ENCODE data around the gene SLC26A1. TPM values are rescaled to one million over a fixed set of nuclear protein-coding genes. Genes with fewer than 3 reads are reported as not detected.

Gene SLC26A1
- total and polyA plus RNA-seq, 2 of the 13 experiments (the other 11 are each of a cell fraction or from before 2014, with no cell fraction given) = 5.4 to 22.9 TPM

DNA sequence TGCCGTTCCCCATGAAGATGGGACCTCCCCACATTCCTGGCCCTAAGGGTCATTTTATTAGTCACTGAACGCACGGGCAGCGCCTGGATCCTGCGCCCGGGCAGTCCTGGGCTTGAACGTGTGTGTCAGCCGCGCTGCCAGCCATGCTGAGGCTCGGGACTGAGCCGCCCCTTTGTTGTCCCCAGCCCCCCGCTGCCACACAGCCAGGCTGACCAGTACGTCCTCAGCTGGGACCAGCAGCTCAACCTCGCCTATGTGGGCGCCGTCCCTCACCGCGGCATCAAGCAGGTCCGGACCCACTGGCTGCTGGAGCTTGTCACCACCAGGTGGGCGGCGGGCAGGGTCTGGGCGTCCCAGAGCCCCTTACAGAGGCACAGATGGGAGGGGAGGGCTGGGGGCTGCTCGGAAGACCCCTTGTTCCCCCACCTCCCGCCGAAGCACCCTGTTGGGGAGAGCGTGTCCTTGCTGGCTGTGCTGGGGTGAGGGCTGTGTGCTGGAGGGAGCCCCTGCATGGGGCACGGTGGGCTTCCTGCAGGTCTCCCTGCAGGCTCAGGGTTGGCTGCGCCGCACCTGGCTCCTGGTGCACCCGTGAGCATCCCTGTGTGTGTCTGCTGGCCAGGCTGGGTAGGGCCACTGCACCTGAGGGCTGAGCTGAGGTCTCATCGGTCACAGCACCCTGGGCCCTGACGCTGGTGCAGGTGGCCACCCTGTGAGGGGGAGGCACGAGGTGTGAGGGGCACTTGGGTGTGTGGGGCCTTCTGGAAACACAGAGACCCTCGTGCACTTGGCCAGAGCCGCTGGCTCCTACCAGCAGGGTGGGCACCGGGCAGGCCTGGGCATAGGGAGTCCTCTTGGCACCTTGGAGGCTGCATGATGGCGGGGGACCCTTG lies 5.3 kb downstream of the SLC26A1 start (continued):
- TF ChIP-seq ZNF34 (CRISPR knock-in tag; IDR thresholded peaks at IDR 0.05; ENCODE audit: borderline replicate concordance) = no peak
- TF ChIP-seq PHF20 (CRISPR knock-in tag; IDR thresholded peaks at IDR 0.05) = peak; percentile 4; the same call in 1 of the 2 replicates
- TF ChIP-seq, protein P1, sequence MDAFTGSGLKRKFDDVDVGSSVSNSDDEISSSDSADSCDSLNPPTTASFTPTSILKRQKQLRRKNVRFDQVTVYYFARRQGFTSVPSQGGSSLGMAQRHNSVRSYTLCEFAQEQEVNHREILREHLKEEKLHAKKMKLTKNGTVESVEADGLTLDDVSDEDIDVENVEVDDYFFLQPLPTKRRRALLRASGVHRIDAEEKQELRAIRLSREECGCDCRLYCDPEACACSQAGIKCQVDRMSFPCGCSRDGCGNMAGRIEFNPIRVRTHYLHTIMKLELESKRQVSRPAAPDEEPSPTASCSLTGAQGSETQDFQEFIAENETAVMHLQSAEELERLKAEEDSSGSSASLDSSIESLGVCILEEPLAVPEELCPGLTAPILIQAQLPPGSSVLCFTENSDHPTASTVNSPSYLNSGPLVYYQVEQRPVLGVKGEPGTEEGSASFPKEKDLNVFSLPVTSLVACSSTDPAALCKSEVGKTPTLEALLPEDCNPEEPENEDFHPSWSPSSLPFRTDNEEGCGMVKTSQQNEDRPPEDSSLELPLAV (CRISPR knock-in tag; conservative IDR thresholded peaks at IDR 0.05; ENCODE audit: low read depth) = no peak; the same call in 1 of the 2 replicates
- TF ChIP-seq KAT8 (CRISPR knock-in tag; IDR thresholded peaks at IDR 0.05) = no peak
- no peak for TF ChIP-seq CHCHD3 (CRISPR knock-in tag; IDR thresholded peaks at IDR 0.05)
- TF ChIP-seq ZFP36L2 (CRISPR knock-in tag; IDR thresholded peaks at IDR 0.05) = no peak
- no peak for TF ChIP-seq NONO (IDR thresholded peaks at IDR 0.05)
- no peak for TF ChIP-seq NONO (CRISPR knock-in tag; conservative IDR thresholded peaks at IDR 0.05)
- TF ChIP-seq, protein P2, sequence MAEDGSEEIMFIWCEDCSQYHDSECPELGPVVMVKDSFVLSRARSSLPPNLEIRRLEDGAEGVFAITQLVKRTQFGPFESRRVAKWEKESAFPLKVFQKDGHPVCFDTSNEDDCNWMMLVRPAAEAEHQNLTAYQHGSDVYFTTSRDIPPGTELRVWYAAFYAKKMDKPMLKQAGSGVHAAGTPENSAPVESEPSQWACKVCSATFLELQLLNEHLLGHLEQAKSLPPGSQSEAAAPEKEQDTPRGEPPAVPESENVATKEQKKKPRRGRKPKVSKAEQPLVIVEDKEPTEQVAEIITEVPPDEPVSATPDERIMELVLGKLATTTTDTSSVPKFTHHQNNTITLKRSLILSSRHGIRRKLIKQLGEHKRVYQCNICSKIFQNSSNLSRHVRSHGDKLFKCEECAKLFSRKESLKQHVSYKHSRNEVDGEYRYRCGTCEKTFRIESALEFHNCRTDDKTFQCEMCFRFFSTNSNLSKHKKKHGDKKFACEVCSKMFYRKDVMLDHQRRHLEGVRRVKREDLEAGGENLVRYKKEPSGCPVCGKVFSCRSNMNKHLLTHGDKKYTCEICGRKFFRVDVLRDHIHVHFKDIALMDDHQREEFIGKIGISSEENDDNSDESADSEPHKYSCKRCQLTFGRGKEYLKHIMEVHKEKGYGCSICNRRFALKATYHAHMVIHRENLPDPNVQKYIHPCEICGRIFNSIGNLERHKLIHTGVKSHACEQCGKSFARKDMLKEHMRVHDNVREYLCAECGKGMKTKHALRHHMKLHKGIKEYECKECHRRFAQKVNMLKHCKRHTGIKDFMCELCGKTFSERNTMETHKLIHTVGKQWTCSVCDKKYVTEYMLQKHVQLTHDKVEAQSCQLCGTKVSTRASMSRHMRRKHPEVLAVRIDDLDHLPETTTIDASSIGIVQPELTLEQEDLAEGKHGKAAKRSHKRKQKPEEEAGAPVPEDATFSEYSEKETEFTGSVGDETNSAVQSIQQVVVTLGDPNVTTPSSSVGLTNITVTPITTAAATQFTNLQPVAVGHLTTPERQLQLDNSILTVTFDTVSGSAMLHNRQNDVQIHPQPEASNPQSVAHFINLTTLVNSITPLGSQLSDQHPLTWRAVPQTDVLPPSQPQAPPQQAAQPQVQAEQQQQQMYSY (CRISPR knock-in tag; IDR thresholded peaks at IDR 0.05) = no peak
- TF ChIP-seq SIX1 (CRISPR knock-in tag; IDR thresholded peaks at IDR 0.05; ENCODE audit: borderline replicate concordance) = no peak
- TF ChIP-seq ZNF350 (CRISPR knock-in tag; IDR thresholded peaks at IDR 0.05; ENCODE audit: borderline replicate concordance, low read depth) = 0 out of 2 replicates have a peak, but pooled peaks have one; percentile 26
- 0 out of 2 replicates have a peak, but pooled peaks have one; percentile 1 for TF ChIP-seq ZNF333 (CRISPR knock-in tag; IDR thresholded peaks at IDR 0.05; ENCODE audit: borderline replicate concordance)
- TF ChIP-seq ZSCAN31 (CRISPR knock-in tag; IDR thresholded peaks at IDR 0.05; ENCODE audit: low read depth) = 0 out of 2 replicates have a peak, but pooled peaks have one; percentile 12
- TF ChIP-seq TARDBP (CRISPR knock-in tag; IDR thresholded peaks at IDR 0.05) = no peak
- TF ChIP-seq ZNF770 (CRISPR knock-in tag; IDR thresholded peaks at IDR 0.05) = no peak
- TF ChIP-seq TOPORS (CRISPR knock-in tag; IDR thresholded peaks at IDR 0.05) = peak; percentile 62; the same call in 1 of the 2 replicates
- TF ChIP-seq SP4 (CRISPR knock-in tag; IDR thresholded peaks at IDR 0.05) = no peak
- TF ChIP-seq CCAR2 (optimal IDR thresholded peaks at IDR 0.05; ENCODE audit: low read depth, low read length) = no peak
- no peak for TF ChIP-seq ZMYM4 (CRISPR knock-in tag; IDR thresholded peaks at IDR 0.05)
- no peak for TF ChIP-seq ELF4 (CRISPR knock-in tag; IDR thresholded peaks at IDR 0.05; ENCODE audit: borderline replicate concordance)
- no peak for TF ChIP-seq ZFX (CRISPR knock-in tag; IDR thresholded peaks at IDR 0.05; ENCODE audit: low read depth)
- TF ChIP-seq ZNF883 (CRISPR knock-in tag; IDR thresholded peaks at IDR 0.05; ENCODE audit: not compliant biosample characterization) = no peak
- TF ChIP-seq SKI (IDR thresholded peaks at IDR 0.05; ENCODE audit: partially characterized antibody) = no peak

Measured in HepG2 (cell line).